Activated CD4-positive, alpha-beta T cell treated with anti-CD3 and anti-CD28 coated beads, Interleukin-2, amount 50 U/mL, for 4 hours (primary cell): ENCODE data around the gene CIC.

ENCODE experiments used
- DNase-seq, 2 experiments: peaks; one replicate each; pipeline ENCODE4 v3.0.0-alpha.2; 2020

CIC gene

GRCh38 chr19:42268704-42269477 is at the start of gene CIC:
TSS of gene CIC (plus strand) at chr19:42269252. CDS start at chr19:42271784, 2,532 bp downstream.
- peak; percentile 99 for DNase-seq

GRCh38 chr19:42219812-42220750 is 49.0 kb upstream of the CIC start, which contains the start of gene ZNF526:
TSS of gene ZNF526 (plus strand) at chr19:42220312. CDS start at chr19:42224404, 4,092 bp downstream.
- peak; percentile 93 to 95 for DNase-seq

- DNase-seq, result no peak
These were observed 48.3 kb upstream of the CIC start for GRCh38 chr19:42220751-42221097.

GRCh38 chr19:42224940-42225717 is 43.9 kb upstream of the CIC start:
- no peak for DNase-seq

- no peak for DNase-seq
These were observed 43.2 kb upstream of the CIC start for GRCh38 chr19:42225718-42226292.

- DNase-seq, result no peak
These were observed 42.2 kb upstream of the CIC start for GRCh38 chr19:42226886-42227285.

GRCh38 chr19:42228641-42229040 is 40.4 kb upstream of the CIC start:
- DNase-seq, result no peak

- DNase-seq, result no peak
These were observed 39.7 kb upstream of the CIC start for GRCh38 chr19:42229301-42229854.

GRCh38 chr19:42229855-42230351 is 39.1 kb upstream of the CIC start:
- DNase-seq, result no peak

GRCh38 chr19:42230571-42230970 is 38.5 kb upstream of the CIC start:
- DNase-seq, result no peak

- DNase-seq, result no peak
These were observed 36.6 kb upstream of the CIC start for GRCh38 chr19:42232435-42232834.

- DNase-seq, result no peak
These were observed 35.9 kb upstream of the CIC start for GRCh38 chr19:42233106-42233505.

- DNase-seq, result no peak
These were observed 35.3 kb upstream of the CIC start for GRCh38 chr19:42233678-42234292.

GRCh38 chr19:42234364-42234763 is 34.7 kb upstream of the CIC start:
- no peak for DNase-seq

GRCh38 chr19:42235181-42235580 is 33.9 kb upstream of the CIC start:
- no peak for DNase-seq

- no peak for DNase-seq
These were observed 29.4 kb upstream of the CIC start for GRCh38 chr19:42239544-42240220.

GRCh38 chr19:42241279-42241678 is 27.8 kb upstream of the CIC start:
- DNase-seq, result no peak

- peak; percentile 21 to 34 for DNase-seq
These were observed 27.0 kb upstream of the CIC start for GRCh38 chr19:42242069-42242511.

- DNase-seq, result peak; percentile 94 to 95
These were observed 26.3 kb upstream of the CIC start, which contains the start of gene GSK3A for GRCh38 chr19:42242512-42243409. TSS of gene GSK3A (minus strand) at chr19:42242602. CDS start at chr19:42242465, 137 bp downstream.
